CD4-positive, alpha-beta T cell (primary cell): ENCODE results near the gene GOSR2. TPM values are rescaled to one million over a fixed set of nuclear protein-coding genes. Genes with fewer than 3 reads are reported as not detected.

Experiments used
- ATAC-seq: fragments of 200-7000 bp; cut with Tn5 transposase; one replicate; pipeline ENCODE4 v1.10.0; 2022; ENCODE audit warnings: mild to moderate bottlenecking; ENCODE audit not compliant: poor library complexity
- CTCF ChIA-PET: fragments of 350-600 bp; sonication (Branson Sonifier 250); formaldehyde crosslinking; loops from one replicate; lab custom pipeline; 2021; ENCODE audit warnings: antibody characterized with exemption, inconsistent platforms; lab: Charles Lee
- POLR2A ChIA-PET: fragments of 350-600 bp; sonication (Branson Sonifier 250); formaldehyde crosslinking; loops from one replicate; lab custom pipeline; 2021; ENCODE audit warnings: antibody characterized with exemption, inconsistent platforms; lab: Charles Lee
- DNase-seq, 14 experiments: peaks; one replicate each; pipeline ENCODE4 v3.0.0-alpha.2; 2013 to 2020; ENCODE audit warnings: mixed read lengths in 2 of 14
- H3K27ac ChIP-seq, 2 donors: one replicate each; pipeline versions ENCODE4 v1.5.1 to v1.7.0; 2013; ENCODE audit warnings: low read length in 2 of 2, low read depth in 1 of 2, mild to moderate bottlenecking in 1 of 2
- H3K27me3 ChIP-seq, 2 experiments: 1 replicate in 1 of 2; 2 replicates in 1 of 2; pipeline versions ENCODE4 v1.6.1 to v1.7.0; 2013; ENCODE audit warnings: low read length in 2 of 2, control low read depth in 1 of 2, mild to moderate bottlenecking in 1 of 2, moderate library complexity in 1 of 2; ENCODE audit not compliant: insufficient read depth in 2 of 2, control insufficient read depth in 1 of 2
- H3K36me3 ChIP-seq: one replicate; pipeline ENCODE4 v1.6.1; 2013; ENCODE audit warnings: low read length, control low read depth; ENCODE audit not compliant: insufficient read depth
- H3K4me1 ChIP-seq: one replicate; pipeline ENCODE4 v1.6.1; 2013; ENCODE audit warnings: low read length, control low read depth; ENCODE audit not compliant: insufficient read depth
- H3K4me3 ChIP-seq: one replicate; pipeline ENCODE4 v1.5.1; 2013; ENCODE audit warnings: mild to moderate bottlenecking, low read length, moderate library complexity
- H3K9me3 ChIP-seq, 2 experiments: 1 replicate in 1 of 2; 2 replicates in 1 of 2; pipeline versions ENCODE4 v1.6.1 to v1.7.0; 2013; ENCODE audit warnings: low read length in 2 of 2, mild to moderate bottlenecking in 2 of 2, control low read depth in 1 of 2, moderate library complexity in 1 of 2; ENCODE audit not compliant: control insufficient read depth in 1 of 2, insufficient read depth in 1 of 2
- H3K27ac Mint-ChIP-seq: one replicate; pipeline ENCODE4 v1.8.0; 2020; ENCODE audit warnings: mixed read lengths
- H3K27me3 Mint-ChIP-seq: one replicate; pipeline ENCODE4 v1.8.0; 2021; ENCODE audit warnings: mixed read lengths
- H3K36me3 Mint-ChIP-seq: one replicate; pipeline ENCODE4 v1.8.0; 2021; ENCODE audit warnings: low read depth, mixed read lengths
- H3K4me1 Mint-ChIP-seq: one replicate; pipeline ENCODE4 v1.8.0; 2021; ENCODE audit warnings: low read depth, mixed read lengths
- H3K4me3 Mint-ChIP-seq: one replicate; pipeline ENCODE4 v1.8.0; 2020; ENCODE audit warnings: mild to moderate bottlenecking, mixed read lengths
- H3K9me3 Mint-ChIP-seq: one replicate; pipeline ENCODE4 v1.8.0; 2020; ENCODE audit warnings: mixed read lengths
- intact Hi-C, 2 experiments: fragments of 100-400 bp; cut with DNase I in 1 of 2; cut with micrococcal nuclease in 1 of 2; formaldehyde crosslinking; loops; one replicate each; pipeline versions ENCODE4 v1.15.1 to v1.9.0; 2023 to 2025; cut with DNase I, micrococcal nuclease
- total RNA-seq, 174 experiments: library from RNA in 2 of 174; stranded (reverse) in 2 of 174; gene quantifications; one replicate each; pipeline ENCODE4 v1.2.3 and lab custom pipeline; 2021 to 2026
- TF ChIP-seq, protein P1 (sequence below): fragments of 200-600 bp; IDR thresholded peaks from one replicate; pipeline ENCODE4 v1.8.0; 2022; ENCODE audit warnings: antibody characterized with exemption, mild to moderate bottlenecking

GOSR2 gene
- total RNA-seq, 2 experiments from 2014 or later = 46.6 to 51.7 TPM

DNA sequence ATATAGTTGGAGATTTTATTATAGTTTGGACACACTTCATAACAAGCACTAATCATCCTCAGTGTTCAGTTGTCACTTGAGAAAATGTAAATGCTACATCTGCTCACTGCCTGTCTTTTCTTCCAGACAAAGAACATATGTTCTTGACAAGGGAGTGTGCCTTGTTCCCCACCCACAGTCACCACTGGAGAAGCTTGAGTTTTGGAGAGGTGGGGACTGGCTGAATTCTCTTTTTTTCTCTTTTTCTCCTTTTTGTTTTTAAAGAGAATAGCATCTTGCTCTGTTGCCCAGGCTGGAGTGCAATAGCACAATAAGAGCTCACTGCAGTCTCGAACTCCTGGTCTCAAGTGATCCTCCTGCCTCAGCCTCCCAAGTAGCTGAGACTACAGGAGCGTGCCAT lies 40.6 kb downstream of the GOSR2 start:
- Histone ChIP-seq H3K4me1 (peaks cover 4% of the 10 kb centered on the region), H3K36me3 (peaks cover 2% of the 10 kb centered on the region), H3K9me3 (peaks cover 0 to 2% of the 10 kb centered on the region in 2 experiments), H3K27ac (no peak overlapping the region), H3K27me3 (peaks cover 0 to 4% of the 10 kb centered on the region in 2 experiments), H3K4me3 (no peak overlapping the region)
- no peak overlapping the region for H3K27ac Mint-ChIP-seq
- no peak overlapping the region for H3K4me3 Mint-ChIP-seq
- no peaks in the 10 kb centered on the region for H3K4me1 Mint-ChIP-seq
- ATAC-seq = no peak
- H3K9me3 Mint-ChIP-seq = peaks cover 3% of the 10 kb centered on the region
- CTCF ChIA-PET = no interaction called here
- DNase-seq = no peak
- TF ChIP-seq, protein P1, sequence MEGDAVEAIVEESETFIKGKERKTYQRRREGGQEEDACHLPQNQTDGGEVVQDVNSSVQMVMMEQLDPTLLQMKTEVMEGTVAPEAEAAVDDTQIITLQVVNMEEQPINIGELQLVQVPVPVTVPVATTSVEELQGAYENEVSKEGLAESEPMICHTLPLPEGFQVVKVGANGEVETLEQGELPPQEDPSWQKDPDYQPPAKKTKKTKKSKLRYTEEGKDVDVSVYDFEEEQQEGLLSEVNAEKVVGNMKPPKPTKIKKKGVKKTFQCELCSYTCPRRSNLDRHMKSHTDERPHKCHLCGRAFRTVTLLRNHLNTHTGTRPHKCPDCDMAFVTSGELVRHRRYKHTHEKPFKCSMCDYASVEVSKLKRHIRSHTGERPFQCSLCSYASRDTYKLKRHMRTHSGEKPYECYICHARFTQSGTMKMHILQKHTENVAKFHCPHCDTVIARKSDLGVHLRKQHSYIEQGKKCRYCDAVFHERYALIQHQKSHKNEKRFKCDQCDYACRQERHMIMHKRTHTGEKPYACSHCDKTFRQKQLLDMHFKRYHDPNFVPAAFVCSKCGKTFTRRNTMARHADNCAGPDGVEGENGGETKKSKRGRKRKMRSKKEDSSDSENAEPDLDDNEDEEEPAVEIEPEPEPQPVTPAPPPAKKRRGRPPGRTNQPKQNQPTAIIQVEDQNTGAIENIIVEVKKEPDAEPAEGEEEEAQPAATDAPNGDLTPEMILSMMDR = no peak
- peaks cover 21% of the 10 kb centered on the region for H3K36me3 Mint-ChIP-seq
- peaks cover 27% of the 10 kb centered on the region for H3K27me3 Mint-ChIP-seq
- POLR2A ChIA-PET = no interaction called here
- intact Hi-C loops = no loop called here

DNA sequence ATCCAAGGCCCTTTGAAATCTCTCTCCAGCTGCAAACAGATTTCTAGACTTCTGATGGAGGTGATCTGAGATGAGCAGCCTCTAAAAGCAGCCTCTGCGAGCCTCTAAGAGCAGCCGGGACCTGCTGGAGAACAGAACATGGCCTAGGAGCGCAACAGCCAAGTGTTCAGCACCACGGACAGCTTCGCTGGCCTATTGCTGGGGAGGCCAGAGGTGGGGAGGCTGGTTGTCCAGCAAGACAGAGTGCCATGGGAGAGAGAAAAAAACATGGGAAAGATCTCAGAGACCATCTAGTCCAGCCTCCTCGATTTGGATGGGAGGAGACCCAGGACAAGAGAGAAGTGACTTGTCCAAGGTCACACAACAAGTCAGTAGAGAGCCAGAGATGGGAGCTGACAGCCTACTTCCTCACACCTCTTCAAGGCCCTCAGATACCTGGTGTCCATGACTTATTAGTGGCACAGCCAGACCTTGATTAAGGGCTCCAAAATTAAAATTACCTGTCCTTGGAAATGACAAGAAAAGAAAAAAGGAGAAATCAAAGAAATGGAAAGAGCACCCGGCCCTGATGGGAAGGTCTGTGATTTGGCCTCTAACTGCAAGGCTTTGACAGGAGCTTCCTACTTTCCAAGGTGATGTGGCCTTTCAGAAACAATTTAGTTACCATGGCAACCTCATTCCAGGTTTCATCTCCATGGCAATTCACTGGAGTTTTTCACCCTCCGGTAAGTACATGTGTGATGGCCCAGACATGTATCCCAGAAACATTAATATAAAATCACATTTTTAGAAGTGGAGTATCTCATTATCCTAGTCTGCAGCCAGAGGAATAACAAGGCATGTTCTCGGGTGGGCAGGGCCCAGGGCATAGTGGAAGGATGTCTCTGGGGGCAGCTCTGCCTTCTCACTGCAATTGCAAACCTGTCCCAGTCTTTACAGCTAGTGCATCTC lies 41.6 kb downstream of the GOSR2 start:
- Mint-ChIP-seq H3K27me3 (peaks cover 27% of the 10 kb centered on the region), H3K9me3 (peaks cover 3% of the 10 kb centered on the region), H3K36me3 (peaks cover 21% of the 10 kb centered on the region), H3K4me1 (no peaks in the 10 kb centered on the region), H3K4me3 (no peak overlapping the region), H3K27ac (no peak overlapping the region)
- ChIA-PET CTCF (no interaction called here), POLR2A (no interaction called here)
- DNase-seq (no peak), ATAC-seq (no peak)
- TF ChIP-seq, protein P1 = no peak
- Histone ChIP-seq H3K27ac (no peak overlapping the region), H3K27me3 (peaks cover 0 to 4% of the 10 kb centered on the region in 2 experiments), H3K36me3 (peaks cover 4% of the 10 kb centered on the region), H3K9me3 (no peaks in the 10 kb centered on the region), H3K4me3 (no peak overlapping the region), H3K4me1 (peaks cover 4% of the 10 kb centered on the region)
- intact Hi-C loops = no loop called here

DNA sequence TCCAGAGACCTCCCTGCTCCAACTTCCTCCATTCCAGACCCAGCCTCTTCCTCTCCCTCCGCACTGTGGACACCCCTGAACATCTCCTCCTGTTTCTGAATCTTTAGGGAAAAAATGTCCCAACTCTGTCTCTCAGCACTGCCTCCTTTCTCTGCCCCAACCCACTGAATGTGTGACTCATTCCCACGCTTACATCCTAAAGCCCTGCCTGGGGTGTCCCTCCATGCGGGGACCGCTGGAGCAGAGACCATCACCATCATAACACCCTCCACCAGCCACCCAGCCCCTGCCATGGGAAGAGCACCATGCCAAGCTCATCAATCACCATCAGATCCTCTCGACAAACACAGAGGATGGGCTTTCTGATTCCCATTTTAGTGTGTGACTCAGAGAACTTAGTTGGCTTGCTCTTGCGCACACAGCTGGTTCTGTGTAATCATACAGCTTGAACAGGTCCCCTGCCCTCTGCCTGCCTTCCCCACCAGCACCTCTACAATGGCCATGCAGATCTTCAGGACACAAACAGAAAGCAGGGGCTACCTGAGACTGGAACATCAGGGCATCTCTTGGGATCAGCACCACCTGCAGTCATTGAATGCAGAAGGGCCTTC lies 45.4 kb downstream of the GOSR2 start:
- Mint-ChIP-seq H3K27ac (no peak overlapping the region), H3K4me1 (no peaks in the 10 kb centered on the region), H3K36me3 (peaks cover 17% of the 10 kb centered on the region), H3K4me3 (no peak overlapping the region), H3K27me3 (peaks cover 21% of the 10 kb centered on the region), H3K9me3 (no peaks in the 10 kb centered on the region)
- ATAC-seq (no peak), DNase-seq (no peak)
- H3K4me1 ChIP-seq = no peaks in the 10 kb centered on the region
- POLR2A ChIA-PET = no interaction called here
- H3K4me3 ChIP-seq = no peak overlapping the region
- TF ChIP-seq, protein P1 = no peak
- peaks cover 4% of the 10 kb centered on the region for H3K36me3 ChIP-seq
- H3K27ac ChIP-seq = no peak overlapping the region
- no peaks in the 10 kb centered on the region for H3K9me3 ChIP-seq
- intact Hi-C loops = no loop called here
- CTCF ChIA-PET = no interaction called here
- H3K27me3 ChIP-seq = peaks cover 0 to 4% of the 10 kb centered on the region in 2 experiments
